ENCODE results near the gene CXADR.

DNA sequence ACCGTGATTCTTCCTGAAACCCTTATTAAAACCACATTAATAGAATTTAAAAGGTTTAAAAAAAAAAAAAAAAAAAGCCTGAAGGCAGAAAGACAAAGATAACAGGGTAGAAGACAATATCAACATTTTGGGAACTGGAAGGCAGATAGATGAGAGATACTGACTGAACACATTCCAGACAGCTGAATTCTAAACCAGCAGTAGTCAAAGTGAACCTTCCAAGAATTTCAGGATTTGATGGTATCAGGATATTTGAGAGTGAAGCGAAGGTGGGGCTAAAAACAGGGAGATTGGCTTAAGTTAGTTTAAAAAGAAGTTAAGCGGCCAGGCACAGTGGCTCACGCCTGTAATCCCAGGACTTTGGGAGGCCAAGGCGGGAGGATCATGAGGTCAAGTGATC, 5.3 kb upstream of the CXADR start:
- TF ChIP-seq, protein P1, sequence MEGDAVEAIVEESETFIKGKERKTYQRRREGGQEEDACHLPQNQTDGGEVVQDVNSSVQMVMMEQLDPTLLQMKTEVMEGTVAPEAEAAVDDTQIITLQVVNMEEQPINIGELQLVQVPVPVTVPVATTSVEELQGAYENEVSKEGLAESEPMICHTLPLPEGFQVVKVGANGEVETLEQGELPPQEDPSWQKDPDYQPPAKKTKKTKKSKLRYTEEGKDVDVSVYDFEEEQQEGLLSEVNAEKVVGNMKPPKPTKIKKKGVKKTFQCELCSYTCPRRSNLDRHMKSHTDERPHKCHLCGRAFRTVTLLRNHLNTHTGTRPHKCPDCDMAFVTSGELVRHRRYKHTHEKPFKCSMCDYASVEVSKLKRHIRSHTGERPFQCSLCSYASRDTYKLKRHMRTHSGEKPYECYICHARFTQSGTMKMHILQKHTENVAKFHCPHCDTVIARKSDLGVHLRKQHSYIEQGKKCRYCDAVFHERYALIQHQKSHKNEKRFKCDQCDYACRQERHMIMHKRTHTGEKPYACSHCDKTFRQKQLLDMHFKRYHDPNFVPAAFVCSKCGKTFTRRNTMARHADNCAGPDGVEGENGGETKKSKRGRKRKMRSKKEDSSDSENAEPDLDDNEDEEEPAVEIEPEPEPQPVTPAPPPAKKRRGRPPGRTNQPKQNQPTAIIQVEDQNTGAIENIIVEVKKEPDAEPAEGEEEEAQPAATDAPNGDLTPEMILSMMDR (IDR thresholded peaks at IDR 0.05), result no peak
- no peak for TF ChIP-seq POLR2AphosphoS5 (IDR thresholded peaks at IDR 0.05)
- no peak for TF ChIP-seq POLR2A (IDR thresholded peaks at IDR 0.05)
- TF ChIP-seq EP300 (IDR thresholded peaks at IDR 0.05; ENCODE audit: low read depth), result no peak
